Cortex of kidney (tissue), 1 donor: ENCODE data around the gene WDR90.

Source experiments
- DNase-seq: peaks from one replicate; lab custom pipeline; 2025; lab: John Stamatoyannopoulos, UW

WDR90 gene

GRCh38 chr16:660459-661183 lies 11.5 kb downstream of the WDR90 start:
- no peak for DNase-seq

- DNase-seq = no peak
Measured at GRCh38 chr16:661184-661821, 12.1 kb downstream of the WDR90 start.

- DNase-seq = no peak
Measured at GRCh38 chr16:662095-662494, 12.9 kb downstream of the WDR90 start.

- no peak for DNase-seq
Measured at GRCh38 chr16:662597-662996, 13.4 kb downstream of the WDR90 start.

- DNase-seq = no peak
Measured at GRCh38 chr16:666572-666971, 17.4 kb downstream of the WDR90 start.

GRCh38 chr16:667113-667779 lies 18.1 kb downstream of the WDR90 start:
- DNase-seq = no peak

GRCh38 chr16:667780-668518 lies 18.8 kb downstream of the WDR90 start, which contains the start of gene RHOT2:
TSS of gene RHOT2 (plus strand) at chr16:668132. CDS start at chr16:668200, 68 bp downstream.
- no peak for DNase-seq

- DNase-seq = no peak
Measured at GRCh38 chr16:668519-669171, 19.5 kb downstream of the WDR90 start.

- no peak for DNase-seq
Measured at GRCh38 chr16:669666-670065, 20.5 kb downstream of the WDR90 start.

GRCh38 chr16:670485-671352 lies 21.6 kb downstream of the WDR90 start:
- DNase-seq = no peak

GRCh38 chr16:671353-672131 lies 22.4 kb downstream of the WDR90 start:
- DNase-seq = no peak

GRCh38 chr16:672371-672770 lies 23.2 kb downstream of the WDR90 start:
- no peak for DNase-seq

- DNase-seq = no peak
Measured at GRCh38 chr16:672851-673250, 23.7 kb downstream of the WDR90 start.

- no peak for DNase-seq
Measured at GRCh38 chr16:673399-673991, 24.3 kb downstream of the WDR90 start.

- DNase-seq = no peak
Measured at GRCh38 chr16:674214-674881, 25.2 kb downstream of the WDR90 start.

GRCh38 chr16:674968-675883 lies 26.1 kb downstream of the WDR90 start, which contains the start of gene RHBDL1:
TSS of gene RHBDL1 (plus strand) at chr16:675671. CDS start at chr16:675791, 120 bp downstream.
- no peak for DNase-seq

GRCh38 chr16:675884-676564 lies 26.9 kb downstream of the WDR90 start:
- no peak for DNase-seq
